Putamen (tissue), 1 donor: ENCODE measurements around the gene SCGB1D2.

Source experiments
- DNase-seq: peaks from one replicate; pipeline ENCODE4 v3.0.0-alpha.2; 2016; ENCODE audit warnings: low spot score

SCGB1D2 gene

DNA sequence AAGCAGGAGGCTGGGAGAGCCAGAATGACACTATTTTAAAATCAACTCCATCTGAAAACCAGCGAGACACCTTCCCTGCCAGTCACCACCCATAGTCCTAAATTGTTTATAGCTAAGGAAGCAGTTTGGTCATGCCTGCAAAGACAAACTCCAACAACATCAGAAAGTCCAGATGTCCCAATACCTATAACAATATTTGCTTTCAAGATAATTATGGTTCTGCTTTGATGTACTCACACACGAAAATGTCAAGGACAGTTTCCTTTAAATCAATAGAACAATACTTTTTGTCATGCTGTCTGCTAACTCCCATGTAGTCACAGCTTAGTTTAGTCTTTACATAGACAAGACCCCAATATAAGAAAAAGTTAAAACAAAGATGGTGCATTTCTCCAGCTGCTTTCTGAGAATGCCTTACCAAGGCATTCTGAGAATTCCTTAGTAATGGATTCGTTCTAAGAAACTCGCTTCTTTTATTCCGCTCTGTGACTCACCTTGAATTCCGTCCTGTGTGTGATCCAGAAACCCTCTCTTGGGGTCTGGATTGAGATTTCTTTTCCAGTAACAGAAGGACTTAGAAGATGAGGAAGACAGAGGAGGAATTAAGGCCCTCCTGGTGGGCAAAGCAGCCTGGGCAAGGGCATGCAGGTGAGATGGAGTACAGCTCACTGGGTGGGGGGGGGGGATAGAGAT lies 18.4 kb downstream of the SCGB1D2 start:
- DNase-seq: no peak

DNA sequence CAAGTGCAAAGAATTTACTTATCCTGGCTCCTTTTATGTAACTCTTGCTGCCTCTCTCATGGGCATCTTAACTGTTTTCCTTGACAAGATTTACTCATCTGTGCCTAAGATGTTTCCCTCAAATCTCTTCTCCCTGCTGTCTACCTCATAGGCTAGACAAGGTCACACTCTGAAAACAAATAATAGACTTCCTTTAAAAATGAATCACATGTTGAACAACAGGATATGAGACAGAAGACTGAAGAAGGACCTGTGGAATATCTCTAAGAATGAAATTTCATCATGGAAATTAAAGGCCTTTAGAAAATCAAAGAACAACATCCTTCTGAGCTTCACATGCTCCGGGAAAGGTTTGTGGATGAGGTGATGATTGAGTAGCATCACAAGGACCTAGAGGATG lies 22.0 kb downstream of the SCGB1D2 start:
- no peak for DNase-seq

DNA sequence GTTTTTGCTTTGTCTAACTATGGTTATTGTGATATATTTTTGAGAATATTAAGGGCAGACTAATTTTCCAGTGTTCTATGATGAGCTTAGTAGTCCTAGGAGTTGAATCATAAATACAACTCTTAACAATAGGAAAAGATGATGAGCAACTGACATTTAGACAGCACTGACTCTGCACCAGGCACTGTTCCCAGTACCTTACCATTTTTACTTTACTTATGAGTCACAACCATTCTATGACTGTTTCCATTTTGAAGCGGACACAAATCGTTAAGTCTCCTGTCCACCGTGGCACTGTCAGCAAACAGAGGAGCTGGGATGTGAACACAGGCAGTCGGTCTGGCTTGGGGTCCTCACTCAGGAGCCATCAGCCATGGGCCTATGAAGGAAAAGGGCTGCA lies 24.5 kb downstream of the SCGB1D2 start:
- DNase-seq: peak; percentile 8

DNA sequence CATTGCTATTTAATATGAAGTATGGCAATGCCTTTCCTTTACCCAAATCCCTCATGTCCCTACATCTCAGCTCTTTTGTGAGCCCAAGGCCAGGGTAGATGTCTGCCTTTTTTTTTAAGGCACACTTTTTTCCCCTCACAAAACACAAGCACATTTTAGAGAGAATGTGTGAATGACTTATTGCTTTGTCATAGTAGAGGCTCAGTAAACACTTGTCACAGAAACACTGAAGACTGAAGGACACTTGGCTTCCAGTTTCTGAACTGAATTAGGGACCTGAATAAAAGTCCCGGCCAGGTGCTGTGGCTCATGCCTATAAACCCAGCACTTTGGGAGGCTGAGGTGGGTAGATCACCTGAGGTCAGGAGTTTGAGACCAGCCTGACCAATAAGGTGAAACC lies 25.0 kb downstream of the SCGB1D2 start:
- no peak for DNase-seq

DNA sequence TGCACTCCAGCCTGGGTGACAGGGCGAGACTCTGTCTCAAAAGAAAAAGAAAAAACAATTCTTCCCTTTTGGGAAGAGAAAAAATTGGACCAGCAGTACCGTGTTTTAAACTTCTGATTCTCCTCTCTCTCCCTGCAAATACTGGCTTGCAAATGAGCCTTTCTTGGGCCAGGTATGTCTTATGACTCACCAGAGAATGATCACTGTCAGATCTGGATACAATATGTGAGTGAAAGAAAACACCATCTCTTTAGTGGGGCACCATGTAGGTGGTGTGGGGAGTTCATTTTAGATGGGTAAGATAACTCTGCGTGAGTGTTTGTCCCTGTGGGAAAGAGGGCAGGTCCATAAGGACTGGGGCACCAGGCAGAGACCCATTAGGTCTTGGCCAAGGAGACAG lies 25.5 kb downstream of the SCGB1D2 start:
- DNase-seq: no peak

DNA sequence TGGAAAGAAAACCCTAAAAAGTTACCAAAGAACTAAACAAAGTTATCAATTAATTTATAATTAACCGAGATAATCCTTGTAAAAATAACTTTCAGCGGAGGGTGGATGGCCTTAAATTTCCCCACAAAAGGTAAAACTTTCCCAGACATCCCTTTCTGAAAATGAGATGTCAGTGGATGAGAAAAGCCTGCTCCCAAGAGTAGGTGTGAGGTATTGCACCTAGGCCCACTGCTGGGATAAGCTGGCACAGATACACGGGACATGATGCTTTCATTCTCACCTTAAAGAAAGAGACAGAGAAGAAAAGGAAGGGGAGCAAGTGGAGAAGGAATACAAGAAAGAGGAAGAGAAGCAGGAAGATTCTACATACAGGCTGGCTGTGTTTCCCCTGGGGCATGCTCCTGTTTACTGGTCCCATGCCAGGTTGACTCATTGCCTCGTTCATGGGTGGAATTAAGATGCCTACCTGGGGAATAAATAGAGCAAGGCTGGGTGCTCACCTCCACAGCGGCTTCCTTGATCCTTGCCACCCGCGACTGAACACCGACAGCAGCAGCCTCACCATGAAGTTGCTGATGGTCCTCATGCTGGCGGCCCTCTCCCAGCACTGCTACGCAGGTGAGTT lies 27.7 kb downstream of the SCGB1D2 start, which contains the start of gene SCGB2A2:
SCGB2A2 (plus strand) TSS at position 505 of the 625 bp plus-strand sequence; CDS start at position 564, 59 bp downstream.
- DNase-seq: no peak

DNA sequence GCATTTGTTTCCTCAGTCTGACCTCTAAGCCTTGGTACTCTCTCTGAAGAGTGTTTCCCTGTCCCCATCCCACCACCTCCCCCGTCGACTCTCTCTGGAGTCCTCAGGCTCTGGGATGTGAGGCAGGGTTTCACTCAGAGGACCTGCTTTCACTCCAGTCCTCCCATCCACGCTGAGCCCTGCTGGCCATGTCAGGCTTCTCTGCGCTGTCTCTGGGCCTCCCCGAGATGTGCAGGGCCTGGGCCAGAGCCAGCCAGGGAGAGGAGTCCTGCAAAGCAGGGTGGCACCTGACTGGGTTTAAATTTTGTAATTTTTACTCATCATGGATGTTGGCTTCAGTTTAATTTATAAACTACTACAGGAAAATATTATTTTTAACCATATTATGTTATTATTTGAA lies 31.2 kb downstream of the SCGB1D2 start:
- DNase-seq: no peak

DNA sequence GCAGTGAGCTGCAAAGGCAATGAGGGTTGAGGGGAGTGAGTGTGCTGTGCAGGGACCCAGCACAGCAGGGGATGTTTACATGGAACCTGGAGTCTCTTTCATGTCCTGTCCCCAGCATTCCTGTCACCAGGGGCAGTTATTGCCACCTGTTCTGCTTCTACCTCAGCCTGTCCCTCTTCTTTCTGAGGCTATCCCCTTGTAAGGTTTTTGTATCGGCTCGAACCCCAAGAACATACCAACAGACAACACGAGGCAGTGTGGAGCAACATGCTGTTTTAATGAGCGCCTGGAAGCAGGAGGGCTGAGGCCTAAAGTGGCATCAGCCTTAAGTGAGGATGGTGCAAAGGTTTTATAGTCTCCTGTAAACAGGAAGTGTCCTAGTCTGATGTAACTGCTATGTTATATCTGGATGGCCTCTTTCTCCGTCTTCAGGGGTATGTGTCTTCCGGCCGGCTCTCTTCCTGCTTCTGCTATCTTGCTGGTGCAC lies 31.8 kb downstream of the SCGB1D2 start:
- DNase-seq: no peak

DNA sequence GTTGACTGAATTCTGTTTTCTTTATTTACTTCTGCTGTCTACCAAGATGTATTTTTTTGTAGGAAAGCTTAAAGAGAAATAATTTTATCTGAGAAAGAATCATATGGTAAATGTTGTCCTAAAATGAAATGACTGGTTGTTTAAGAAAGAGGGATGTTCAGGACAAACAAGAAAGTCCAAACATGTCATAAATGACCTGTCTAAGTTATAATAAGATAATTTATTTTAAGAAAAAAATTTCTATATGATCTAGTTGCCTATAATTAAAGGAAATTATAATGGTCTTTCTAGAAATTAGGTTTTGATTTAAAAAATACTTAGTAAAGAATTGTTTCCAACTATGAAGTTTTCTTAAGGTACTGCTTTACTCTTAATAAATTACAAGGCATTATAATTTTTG lies 38.4 kb downstream of the SCGB1D2 start:
- DNase-seq: no peak
